Karpas-422 (cell line): ENCODE data around the gene SMIM1. TPM values are rescaled to one million over a fixed set of nuclear protein-coding genes. Genes with fewer than 3 reads are reported as not detected.

Experiments used
- DNase-seq: peaks from one replicate; pipeline ENCODE4 v3.0.0-alpha.2; 2015
- H2AFZ ChIP-seq: fragments of 200-600 bp; sonication (generic); 2 replicates; pipeline ENCODE4 v1.6.1; 2014; ENCODE audit warnings: antibody characterized with exemption, low read length, mixed read lengths
- H3K27ac ChIP-seq: fragments of 200-600 bp; sonication (generic); 2 replicates; pipeline ENCODE4 v1.5.1; 2014; ENCODE audit warnings: mild to moderate bottlenecking, low read length, moderate library complexity
- H3K27me3 ChIP-seq: fragments of 200-600 bp; sonication (generic); 2 replicates; pipeline ENCODE4 v1.6.1; 2014; ENCODE audit warnings: low read length, mixed read lengths
- H3K36me3 ChIP-seq: fragments of 200-600 bp; sonication (generic); 2 replicates; pipeline ENCODE4 v1.6.1; 2014; ENCODE audit warnings: low read length, mixed read lengths; ENCODE audit not compliant: insufficient read depth
- H3K4me1 ChIP-seq: fragments of 200-600 bp; sonication (generic); 2 replicates; pipeline ENCODE4 v1.6.1; 2014; ENCODE audit warnings: mild to moderate bottlenecking, low read length, mixed read lengths
- H3K4me2 ChIP-seq: fragments of 200-600 bp; sonication (generic); 2 replicates; pipeline ENCODE4 v1.6.1; 2014; ENCODE audit warnings: low read length, low read depth, mild to moderate bottlenecking; ENCODE audit not compliant: poor library complexity, severe bottlenecking
- H3K4me3 ChIP-seq: fragments of 200-600 bp; sonication (generic); 2 replicates; pipeline ENCODE4 v1.5.1; 2014; ENCODE audit warnings: mild to moderate bottlenecking, antibody characterized with exemption, low read length, mixed read lengths
- H3K79me2 ChIP-seq: fragments of 200-600 bp; sonication (generic); 2 replicates; pipeline ENCODE4 v1.6.1; 2014; ENCODE audit warnings: mild to moderate bottlenecking, low read length, mixed read lengths
- H3K9ac ChIP-seq: fragments of 200-600 bp; sonication (generic); 2 replicates; pipeline ENCODE4 v1.6.0; 2014; ENCODE audit warnings: low read length
- H3K9me2 ChIP-seq: fragments of 200-600 bp; sonication (generic), shearing (Covaris generic); replicated peaks from 2 replicates; pipeline ENCODE4 v1.6.0; 2014; ENCODE audit warnings: mild to moderate bottlenecking, low read length, moderate library complexity; ENCODE audit not compliant: insufficient read depth
- H3K9me3 ChIP-seq: fragments of 300-700, 200-600 bp; sonication (generic); 2 replicates; pipeline ENCODE4 v1.6.1; 2014; ENCODE audit warnings: low read length, mixed read lengths
- H4K20me1 ChIP-seq: fragments of 200-600 bp; sonication (generic); 2 replicates; pipeline ENCODE4 v1.6.1; 2014; ENCODE audit warnings: mild to moderate bottlenecking, antibody characterized with exemption, low read length, low read depth; ENCODE audit not compliant: insufficient read depth
- total RNA-seq: library from RNA; depleted of rRNA; stranded (reverse); fragments of >200 nt; shearing (Covaris generic); gene quantifications from 2 replicates; pipeline ENCODE4 v1.2.3, GENCODE V29; 2014; ENCODE audit warnings: low replicate concordance

SMIM1 gene
- total RNA-seq, 1 experiment from 2014 or later, result not detected

DNA sequence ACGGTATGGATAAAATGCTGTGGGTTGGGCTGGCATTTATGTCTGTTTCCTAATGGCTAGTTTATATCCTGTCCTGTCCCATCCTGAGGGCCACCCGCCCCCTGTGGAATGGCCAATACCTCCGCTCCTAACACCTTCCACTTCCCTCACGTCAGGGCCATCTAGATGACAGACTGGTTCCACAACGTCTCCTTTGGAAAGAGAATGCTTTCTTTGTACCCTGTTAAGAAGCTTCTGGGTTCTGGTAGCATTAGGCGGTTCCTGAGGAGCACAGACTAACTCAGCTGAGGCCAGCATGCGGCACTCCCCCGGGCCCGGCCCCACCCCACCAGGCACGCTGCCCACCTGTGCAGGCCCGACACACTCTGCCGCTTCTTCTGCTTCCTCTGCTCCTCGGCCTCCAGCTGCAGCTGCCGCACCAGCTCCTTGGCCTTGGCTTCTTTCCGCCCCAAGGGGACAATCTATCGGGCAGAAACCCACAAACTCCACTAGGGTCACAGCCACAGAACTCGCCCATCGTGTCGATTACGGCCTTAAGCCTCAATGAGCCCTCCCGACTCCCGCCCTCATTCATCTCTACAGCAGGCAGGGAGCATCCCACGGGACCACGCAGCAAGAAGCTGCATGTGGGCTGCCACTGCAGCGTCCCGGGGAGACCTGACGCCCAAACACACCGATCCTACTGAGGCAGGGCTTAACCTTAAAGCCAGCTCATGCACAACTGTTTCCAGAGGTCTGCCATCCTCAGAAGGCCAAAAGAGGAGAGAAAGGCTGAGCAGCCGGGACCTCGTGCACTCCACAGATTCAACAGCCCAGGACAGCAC lies 11.3 kb downstream of the SMIM1 start:
- Histone ChIP-seq H3K9me3 (no peaks in the 10 kb centered on the region), H3K9ac (no peak overlapping the region), H3K27ac (no peak overlapping the region), H3K4me1 (no peaks in the 10 kb centered on the region), H2AFZ (no peak overlapping the region), H4K20me1 (peaks cover under 1% of the 10 kb centered on the region; the same call in 1 of the 2 replicates), H3K27me3 (no peaks in the 10 kb centered on the region), H3K79me2 (peaks cover 3% of the 10 kb centered on the region; the same call in 1 of the 2 replicates), H3K9me2 (no peaks in the 10 kb centered on the region), H3K36me3 (peaks cover 4% of the 10 kb centered on the region; the same call in 1 of the 2 replicates), H3K4me2 (no peak overlapping the region), H3K4me3 (no peak overlapping the region)
- no peak for DNase-seq

- no peaks in the 10 kb centered on the region for H3K27me3 ChIP-seq
- H3K9ac ChIP-seq, result no peak overlapping the region
- no peaks in the 10 kb centered on the region for H3K9me2 ChIP-seq
- H3K36me3 ChIP-seq, result peaks cover 4% of the 10 kb centered on the region; the same call in 1 of the 2 replicates
- peaks cover 11% of the 10 kb centered on the region for H3K79me2 ChIP-seq
- no peak overlapping the region for H3K4me3 ChIP-seq
- no peak overlapping the region for H3K4me2 ChIP-seq
- H4K20me1 ChIP-seq, result peaks cover 4% of the 10 kb centered on the region; the same call in 1 of the 2 replicates
- DNase-seq, result no peak
- no peaks in the 10 kb centered on the region for H3K4me1 ChIP-seq
- H3K9me3 ChIP-seq, result no peaks in the 10 kb centered on the region
- no peak overlapping the region for H3K27ac ChIP-seq
- no peak overlapping the region for H2AFZ ChIP-seq
Observed at GRCh38 chr1:3785045-3785444, 12.5 kb downstream of the SMIM1 start.

- Histone ChIP-seq H3K9me3 (no peaks in the 10 kb centered on the region), H3K4me2 (no peak overlapping the region), H3K79me2 (peaks cover 17% of the 10 kb centered on the region), H3K36me3 (peaks cover 4% of the 10 kb centered on the region; the same call in 1 of the 2 replicates), H3K27ac (no peak overlapping the region), H3K9me2 (no peaks in the 10 kb centered on the region), H3K4me3 (no peak overlapping the region), H3K9ac (no peak overlapping the region), H3K27me3 (no peaks in the 10 kb centered on the region), H2AFZ (no peak overlapping the region), H4K20me1 (peaks cover 4% of the 10 kb centered on the region; the same call in 1 of the 2 replicates), H3K4me1 (no peaks in the 10 kb centered on the region)
- peak; percentile 87 for DNase-seq
Observed at GRCh38 chr1:3785456-3786157, 13.1 kb downstream of the SMIM1 start.

GRCh38 chr1:3786468-3787348 lies 14.2 kb downstream of the SMIM1 start:
- Histone ChIP-seq H3K9me3 (no peaks in the 10 kb centered on the region), H3K27ac (no peak overlapping the region), H3K4me2 (no peak overlapping the region), H3K4me1 (no peaks in the 10 kb centered on the region), H4K20me1 (peaks cover 4% of the 10 kb centered on the region; the same call in 1 of the 2 replicates), H3K9ac (no peak overlapping the region), H3K36me3 (peaks cover 4% of the 10 kb centered on the region; the same call in 1 of the 2 replicates), H2AFZ (no peak overlapping the region), H3K4me3 (no peak overlapping the region), H3K9me2 (no peaks in the 10 kb centered on the region), H3K27me3 (no peaks in the 10 kb centered on the region), H3K79me2 (peaks cover 25% of the 10 kb centered on the region)
- no peak for DNase-seq

DNA sequence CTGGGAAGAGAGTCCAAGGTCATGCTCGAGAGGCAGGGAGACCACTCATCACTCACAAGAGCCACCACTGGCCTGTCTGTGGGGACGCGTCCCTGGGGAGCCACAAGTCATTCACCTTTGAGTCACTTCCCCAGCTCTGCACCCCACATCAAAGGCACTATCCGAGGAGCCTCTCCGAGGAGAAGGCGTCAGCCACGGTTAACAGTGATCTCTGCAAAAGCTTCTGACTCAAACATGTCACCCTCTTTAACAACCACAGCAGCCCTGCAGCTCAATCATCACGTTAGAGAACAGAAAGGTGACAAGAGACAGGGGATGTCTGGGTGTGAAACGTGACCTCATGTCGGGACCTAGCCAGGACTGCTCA lies 14.8 kb downstream of the SMIM1 start:
- Histone ChIP-seq H3K9me3 (no peaks in the 10 kb centered on the region), H3K27me3 (no peaks in the 10 kb centered on the region), H3K9ac (no peak overlapping the region), H3K79me2 (peaks cover 31% of the 10 kb centered on the region), H3K4me2 (no peak overlapping the region), H2AFZ (no peak overlapping the region), H3K27ac (no peak overlapping the region), H3K9me2 (no peaks in the 10 kb centered on the region), H3K4me3 (no peak overlapping the region), H3K4me1 (no peaks in the 10 kb centered on the region), H4K20me1 (peaks cover 4% of the 10 kb centered on the region; the same call in 1 of the 2 replicates), H3K36me3 (peaks cover 4% of the 10 kb centered on the region; the same call in 1 of the 2 replicates)
- DNase-seq, result no peak

DNA sequence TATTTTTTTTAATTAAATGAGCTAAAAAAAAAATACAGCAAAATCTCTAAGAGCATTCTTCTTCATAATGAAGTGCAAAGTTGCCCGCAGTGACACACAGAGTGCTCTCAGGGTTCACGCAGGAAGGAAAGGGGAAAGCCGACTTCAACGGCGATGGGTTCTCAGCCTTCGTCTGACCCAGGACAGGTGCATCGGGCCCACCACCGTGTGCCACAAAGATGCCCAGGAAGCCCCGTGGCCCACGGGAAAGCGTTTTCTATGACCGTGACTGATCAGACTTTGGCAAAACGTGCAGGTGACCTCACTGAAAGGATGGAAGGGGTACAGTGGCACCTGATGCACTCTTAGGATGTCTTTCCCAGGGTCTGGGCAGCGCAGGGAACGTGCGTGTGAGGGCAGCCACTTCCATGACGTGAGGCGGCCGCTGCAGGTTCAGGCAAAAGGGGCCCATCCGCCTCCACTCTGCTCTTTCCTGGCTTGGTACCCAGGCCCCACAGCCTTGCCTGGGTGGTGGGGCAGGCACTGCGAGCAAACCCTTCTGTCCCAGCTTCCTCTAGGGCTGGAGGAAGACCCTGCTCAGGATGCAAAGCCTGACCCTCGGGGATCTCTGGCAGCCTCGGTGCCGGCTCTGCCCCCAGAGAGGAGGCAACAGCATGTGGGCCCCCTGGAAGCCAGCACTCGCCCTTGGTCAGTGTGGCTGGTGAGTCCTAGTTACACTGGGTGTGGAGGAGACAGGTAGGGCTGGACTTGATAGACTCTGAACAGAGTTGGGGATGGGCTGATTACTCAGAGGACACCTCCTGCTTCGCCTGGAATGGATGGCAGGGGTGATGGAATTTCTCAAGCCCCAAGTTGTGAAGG lies 15.4 kb downstream of the SMIM1 start:
- Histone ChIP-seq H3K79me2 (peaks cover 38% of the 10 kb centered on the region), H3K9me2 (no peaks in the 10 kb centered on the region), H3K9ac (no peak overlapping the region), H4K20me1 (peaks cover 7% of the 10 kb centered on the region; the same call in 1 of the 2 replicates), H3K36me3 (no peaks in the 10 kb centered on the region), H3K27ac (no peak overlapping the region), H3K9me3 (no peaks in the 10 kb centered on the region), H3K4me2 (no peak overlapping the region), H3K27me3 (no peaks in the 10 kb centered on the region), H3K4me3 (no peak overlapping the region), H3K4me1 (no peaks in the 10 kb centered on the region), H2AFZ (no peak overlapping the region)
- DNase-seq, result no peak

DNA sequence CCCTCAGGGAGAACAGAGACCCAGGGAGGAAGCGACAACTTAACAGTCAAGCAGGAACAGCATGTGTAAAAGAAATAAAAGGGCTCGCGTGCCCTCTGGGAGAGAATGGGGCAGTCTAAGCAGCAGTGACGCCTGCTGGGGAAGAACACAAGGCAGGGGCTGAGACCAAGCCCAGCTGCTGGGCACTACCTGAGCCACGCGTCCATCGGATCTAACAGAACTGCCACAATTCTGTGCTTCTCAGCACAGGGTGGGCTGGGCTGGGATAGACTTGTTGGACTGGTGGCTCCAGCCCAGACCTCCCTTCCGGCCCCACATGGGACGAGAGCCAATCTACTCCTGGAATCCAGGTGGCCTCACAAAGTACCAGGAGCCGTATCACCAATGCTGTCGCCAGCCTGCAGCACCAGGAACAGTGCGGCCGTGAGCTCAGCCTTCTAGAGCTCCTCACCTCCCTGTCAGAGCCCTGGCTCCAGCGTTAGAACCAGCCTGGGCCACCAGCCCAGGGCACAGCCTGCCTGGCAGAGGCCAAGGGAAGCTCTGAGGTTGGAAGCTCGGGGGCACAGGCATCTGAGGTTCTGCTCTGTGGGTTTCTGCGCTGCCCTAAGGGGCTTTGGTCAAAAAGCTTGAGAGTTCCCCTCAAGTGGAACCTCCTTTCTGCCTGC lies 16.3 kb downstream of the SMIM1 start:
- H3K36me3 ChIP-seq, result no peaks in the 10 kb centered on the region
- H4K20me1 ChIP-seq, result peaks cover 7% of the 10 kb centered on the region; the same call in 1 of the 2 replicates
- no peak for DNase-seq
- no peak overlapping the region for H3K4me3 ChIP-seq
- H3K9me2 ChIP-seq, result no peaks in the 10 kb centered on the region
- peaks cover 5% of the 10 kb centered on the region; the same call in 1 of the 2 replicates for H3K4me1 ChIP-seq
- no peak overlapping the region for H2AFZ ChIP-seq
- H3K9ac ChIP-seq, result no peak overlapping the region
- no peaks in the 10 kb centered on the region for H3K27me3 ChIP-seq
- no peak overlapping the region for H3K27ac ChIP-seq
- H3K9me3 ChIP-seq, result no peaks in the 10 kb centered on the region
- no peak overlapping the region for H3K4me2 ChIP-seq
- H3K79me2 ChIP-seq, result peaks cover 47% of the 10 kb centered on the region
